Measurements from ENCODE around the gene NR2C1. TPM values are rescaled to one million over a fixed set of nuclear protein-coding genes. Genes with fewer than 3 reads are reported as not detected.

NR2C1 gene
- total and polyA plus RNA-seq, 2 of the 8 experiments (the other 6 are each of a cell fraction or from before 2014, with no cell fraction given): 22.8 to 48.3 TPM

- Histone ChIP-seq H2AFZ (ENCODE audit: low read length) (no peak overlapping the region), H3K27me3 (replicated peaks in 1 of 4; ENCODE audit: control insufficient read depth in 3 of 4, extremely low read depth in 1 of 4, insufficient read depth in 3 of 4, low read length in 3 of 4) (no peaks in the 10 kb centered on the region), H2BK12ac (ENCODE audit: low read depth, low read length) (no peak overlapping the region), H3K18ac (ENCODE audit: extremely low read depth, low read length) (no peak overlapping the region), H2AK5ac (ENCODE audit: low read depth, low read length) (no peak overlapping the region), H3K23ac (ENCODE audit: insufficient read length) (no peak overlapping the region), H3K36me3 (ENCODE audit: control insufficient read depth in 2 of 4, insufficient read depth in 4 of 4, low read length in 3 of 4) (peaks cover 0 to 5% (median 3%) of the 10 kb centered on the region in 4 experiments; a peak in 5 of 8 replicates), H3K27ac (ENCODE audit: low read depth, low read length) (no peak overlapping the region), H3K4me2 (ENCODE audit: insufficient read depth in 1 of 2, low read depth in 2 of 2, low read length in 2 of 2) (no peak overlapping the region), H2BK120ac (replicated peaks; ENCODE audit: low read depth, low read length) (no peak overlapping the region), H2BK15ac (ENCODE audit: low read length) (no peak overlapping the region), H3K79me2 (ENCODE audit: control insufficient read depth in 1 of 2, insufficient read depth in 2 of 2, low read length in 2 of 2) (no peaks in the 10 kb centered on the region), H3K79me1 (ENCODE audit: low read depth, low read length) (no peaks in the 10 kb centered on the region), H2BK5ac (ENCODE audit: low read depth, low read length) (no peak overlapping the region), H3K4me1 (replicated peaks in 1 of 4; ENCODE audit: control insufficient read depth in 3 of 4, insufficient read depth in 4 of 4, low read length in 3 of 4) (peaks cover 0 to 6% (median 1%) of the 10 kb centered on the region in 4 experiments; a peak in 2 of 7 replicates), H4K5ac (ENCODE audit: insufficient read length, low read depth, low read length) (no peak overlapping the region), H4K20me1 (replicated peaks in 1 of 2; ENCODE audit: control insufficient read depth in 1 of 2, insufficient read depth in 2 of 2, low read length in 2 of 2) (no peaks in the 10 kb centered on the region), H4K8ac (ENCODE audit: extremely low read depth, insufficient read depth, low read length) (no peak overlapping the region), H3K9ac (replicated peaks in 1 of 4; ENCODE audit: extremely low read depth in 1 of 4, low read depth in 3 of 4, low read length in 3 of 4) (no peak overlapping the region), H3K14ac (ENCODE audit: insufficient read length) (no peak overlapping the region), H3K9me3 (ENCODE audit: insufficient read depth in 2 of 2, low read depth in 1 of 2, low read length in 1 of 2) (no peaks in the 10 kb centered on the region), H3K56ac (replicated peaks; ENCODE audit: insufficient read length, low read depth, low read length) (no peak overlapping the region), H3K4ac (replicated peaks; ENCODE audit: insufficient read length, low read depth, low read length) (no peak overlapping the region), H3K4me3 (ENCODE audit: extremely low read depth in 1 of 4, insufficient read depth in 2 of 4, low read depth in 3 of 4, low read length in 4 of 4) (no peak overlapping the region), H3K23me2 (ENCODE audit: low read depth, low read length) (no peaks in the 10 kb centered on the region), H2BK20ac (ENCODE audit: low read length) (no peak overlapping the region), H4K91ac (replicated peaks; ENCODE audit: insufficient read length, low read length) (no peak overlapping the region)
- FAIRE-seq (no peak), DNase-seq (ENCODE audit: low read depth in 1 of 2, low spot score in 2 of 2) (no peak)
- 91% methylated on average over 2 of the region's 2 CpGs; no CpG with 5 or more reads in 1 of the 2 experiments for WGBS, 2 experiments (ENCODE audit: extremely low coverage in 1 of 2, insufficient coverage in 1 of 2, insufficient read length in 1 of 2, insufficient replicate concordance in 2 of 2, low coverage in 1 of 2, low lambda C conversion rate in 2 of 2, missing lambda C conversion rate in 1 of 2)
- CTCF ChIA-PET (ENCODE audit: partially characterized antibody): interaction anchor here (0.8 to 1.8 kb wide), 2 partner anchors 16 to 86 kb away, joined by 3 to 5 read pairs; partner anchors contain the start of gene NR2C1
- POLR2A ChIA-PET (ENCODE audit: partially characterized antibody): interaction anchor here (1.2 kb wide), 1 partner anchor 96 kb away, joined by 3 read pairs; no protein-coding TSS in a partner anchor
- no peak for TF ChIP-seq GTF2F1 (IDR thresholded peaks at IDR 0.05; ENCODE audit: borderline replicate concordance, low read depth, low read length)
- TF ChIP-seq SP2 (IDR thresholded peaks at IDR 0.05; ENCODE audit: low read length): no peak
- TF ChIP-seq EZH2 (IDR thresholded peaks at IDR 0.05; ENCODE audit: low read depth, low read length, severe bottlenecking): no peak
- no peak for TF ChIP-seq SP1 (IDR thresholded peaks at IDR 0.05; ENCODE audit: low read depth, low read length)
- no peak for TF ChIP-seq E2F6 (IDR thresholded peaks at IDR 0.05)
- no peak for TF ChIP-seq RNF2 (IDR thresholded peaks at IDR 0.05; ENCODE audit: borderline replicate concordance, low read depth, low read length, missing control alignments, poor library complexity, severe bottlenecking)
- TF ChIP-seq TAF1 (IDR thresholded peaks at IDR 0.05; ENCODE audit: low read depth, low read length): no peak
- TF ChIP-seq TCF12 (IDR thresholded peaks at IDR 0.05; ENCODE audit: low read depth, low read length): no peak
- TF ChIP-seq MAX (IDR thresholded peaks at IDR 0.05): no peak
- no peak for TF ChIP-seq CEBPB (IDR thresholded peaks at IDR 0.05; ENCODE audit: low read depth, low read length)
- no peak for TF ChIP-seq RAD21 (IDR thresholded peaks at IDR 0.05 in 1 of 2, conservative IDR thresholded peaks at IDR 0.05 in 1 of 2; ENCODE audit: low read depth in 2 of 2, low read length in 2 of 2)
- TF ChIP-seq CBX8 (IDR thresholded peaks at IDR 0.05; ENCODE audit: borderline replicate concordance, low read depth, low read length): no peak
- TF ChIP-seq SP4 (IDR thresholded peaks at IDR 0.05; ENCODE audit: low read length): no peak
- no peak for TF ChIP-seq ASH2L (IDR thresholded peaks at IDR 0.05; ENCODE audit: low read length)
Measured at GRCh38 chr12:94987801-94988200, 85.6 kb downstream of the NR2C1 start.
